Epidermal melanocyte (primary cell): ENCODE results near the gene PYGB.
"Not testable (repeated sequence)": the region's sequence is repeated elsewhere in the genome, so short reads cannot be mapped to it uniquely, and the experiment has no call there.

Experiments
- DNase-seq: peaks from one replicate; pipeline ENCODE4 v3.0.0; 2011; ENCODE audit warnings: low spot score; ENCODE audit not compliant: insufficient read length

PYGB gene

GRCh38 chr20:25229486-25230165 lies 18.3 kb upstream of the PYGB start:
- DNase-seq = no peak

- no peak for DNase-seq
Observed at GRCh38 chr20:25230166-25230831, 17.6 kb upstream of the PYGB start.

- no peak for DNase-seq
Observed at GRCh38 chr20:25233016-25233772, 14.7 kb upstream of the PYGB start.

- not testable (repeated sequence) for DNase-seq
Observed at GRCh38 chr20:25234009-25234849, 13.7 kb upstream of the PYGB start.

GRCh38 chr20:25236450-25237304 lies 11.2 kb upstream of the PYGB start:
- DNase-seq = no peak

GRCh38 chr20:25237610-25238318 lies 10.1 kb upstream of the PYGB start:
- peak; percentile 76 for DNase-seq

GRCh38 chr20:25238319-25239037 lies 9.4 kb upstream of the PYGB start:
- no peak for DNase-seq

- DNase-seq = no peak
Observed at GRCh38 chr20:25239387-25240370, 8.2 kb upstream of the PYGB start.

- DNase-seq = not testable (repeated sequence)
Observed at GRCh38 chr20:25240851-25241658, 6.8 kb upstream of the PYGB start.

GRCh38 chr20:25241659-25241955 lies 6.3 kb upstream of the PYGB start:
- DNase-seq = not testable (repeated sequence)

- no peak for DNase-seq
Observed at GRCh38 chr20:25242231-25242630, 5.7 kb upstream of the PYGB start.

GRCh38 chr20:25243416-25243979 lies 4.4 kb upstream of the PYGB start:
- DNase-seq = no peak

- no peak for DNase-seq
Observed at GRCh38 chr20:25244976-25245375, 2.9 kb upstream of the PYGB start.

- DNase-seq = no peak
Observed at GRCh38 chr20:25245461-25245860, 2.4 kb upstream of the PYGB start.

- no peak for DNase-seq
Observed at GRCh38 chr20:25246182-25246999, 1.5 kb upstream of the PYGB start.

- peak; percentile 43 for DNase-seq
Observed at GRCh38 chr20:25247000-25247517, 826 bp upstream of the PYGB start.
